NCI-H2107 (cell line): ENCODE data around the gene PHLPP1.
"Not testable (repeated sequence)": the region's sequence is repeated elsewhere in the genome, so short reads cannot be mapped to it uniquely, and the experiment has no call there.

Experiments
- DNase-seq: peaks from one replicate; lab custom pipeline; 2025; lab: John Stamatoyannopoulos, UW

The PHLPP1 gene

DNA sequence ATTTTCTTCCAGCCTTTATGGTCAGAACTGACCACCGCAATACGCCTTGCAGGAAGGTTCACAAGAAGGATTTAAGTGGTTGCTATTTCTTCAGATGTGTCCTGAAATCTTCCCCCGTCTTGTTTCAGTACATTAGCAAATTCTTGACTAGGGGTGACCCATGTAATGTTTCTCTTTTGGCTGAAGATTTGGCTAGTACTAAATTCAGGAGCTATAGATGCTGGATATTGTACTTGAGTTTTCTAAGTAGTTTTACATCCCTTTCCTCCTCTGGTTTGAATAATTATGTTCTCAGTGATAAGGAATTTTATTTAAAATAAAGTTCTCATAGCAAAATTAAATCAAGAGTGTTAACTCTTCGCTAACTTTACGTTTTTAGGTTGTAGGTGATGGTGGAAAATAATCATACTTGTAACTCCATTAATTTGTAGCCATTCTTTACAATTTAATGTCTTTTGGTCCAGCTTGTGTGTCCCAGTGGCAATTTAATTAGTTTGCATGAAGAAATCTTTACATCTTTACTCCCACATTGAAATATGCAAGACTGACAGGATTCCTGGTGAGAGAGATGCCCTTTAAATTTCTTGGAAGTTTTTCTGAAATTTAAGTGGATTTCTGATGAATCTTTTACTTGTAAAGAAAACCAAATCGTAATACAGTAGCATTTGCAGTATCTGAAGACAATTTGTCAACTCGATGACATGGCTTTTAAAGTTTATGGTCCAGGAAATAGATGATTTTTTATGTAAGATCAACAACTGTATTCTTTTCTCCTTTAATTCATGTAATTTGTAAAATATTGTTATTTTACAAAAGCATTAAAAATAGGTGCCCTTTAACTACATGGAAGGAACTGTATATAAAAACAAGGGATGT lies 2.8 kb downstream of the PHLPP1 start:
- DNase-seq, result no peak

- no peak for DNase-seq
Measured at GRCh38 chr18:62720048-62720447, 4.7 kb downstream of the PHLPP1 start.

DNA sequence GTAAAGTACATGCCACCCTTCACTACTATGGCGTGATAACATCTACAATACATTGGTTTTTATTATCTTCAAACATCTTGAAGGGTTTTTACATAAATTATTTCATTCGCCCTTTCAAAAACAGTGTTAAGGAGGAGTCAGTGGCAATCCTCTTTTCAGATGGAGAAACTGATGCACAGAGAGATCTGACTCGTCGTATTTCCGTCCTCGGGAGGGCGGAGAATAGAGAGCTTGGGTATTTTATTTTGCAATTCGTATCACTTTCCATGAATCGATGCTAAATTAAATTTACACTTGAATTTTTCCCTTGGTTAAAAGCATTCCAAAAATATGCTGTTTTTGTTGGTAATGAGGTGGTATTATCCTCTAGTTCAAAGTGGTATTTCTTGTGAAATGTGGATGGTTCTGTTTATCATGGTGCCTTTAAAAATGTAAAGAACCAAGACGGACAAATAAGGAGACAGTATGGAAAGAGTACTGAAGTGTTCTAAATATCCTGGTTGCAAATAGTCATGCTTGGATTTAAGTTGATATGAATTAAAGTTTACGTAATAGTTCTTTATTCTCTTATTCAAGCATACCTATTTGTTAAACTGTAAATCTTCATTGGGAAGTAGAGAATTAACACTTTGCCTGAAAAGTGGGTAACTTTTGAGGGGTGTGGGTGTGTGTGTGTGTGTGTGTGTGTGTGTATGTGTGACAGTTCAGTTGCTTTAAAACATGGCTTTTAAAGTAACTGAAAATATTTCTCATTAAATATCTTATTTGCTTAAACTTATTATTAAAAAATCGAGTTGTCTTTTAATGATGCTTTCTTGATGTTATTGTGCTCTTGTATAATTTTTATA lies 5.6 kb downstream of the PHLPP1 start:
- no peak for DNase-seq

GRCh38 chr18:62721839-62722795 lies 6.8 kb downstream of the PHLPP1 start:
- DNase-seq, result no peak

DNA sequence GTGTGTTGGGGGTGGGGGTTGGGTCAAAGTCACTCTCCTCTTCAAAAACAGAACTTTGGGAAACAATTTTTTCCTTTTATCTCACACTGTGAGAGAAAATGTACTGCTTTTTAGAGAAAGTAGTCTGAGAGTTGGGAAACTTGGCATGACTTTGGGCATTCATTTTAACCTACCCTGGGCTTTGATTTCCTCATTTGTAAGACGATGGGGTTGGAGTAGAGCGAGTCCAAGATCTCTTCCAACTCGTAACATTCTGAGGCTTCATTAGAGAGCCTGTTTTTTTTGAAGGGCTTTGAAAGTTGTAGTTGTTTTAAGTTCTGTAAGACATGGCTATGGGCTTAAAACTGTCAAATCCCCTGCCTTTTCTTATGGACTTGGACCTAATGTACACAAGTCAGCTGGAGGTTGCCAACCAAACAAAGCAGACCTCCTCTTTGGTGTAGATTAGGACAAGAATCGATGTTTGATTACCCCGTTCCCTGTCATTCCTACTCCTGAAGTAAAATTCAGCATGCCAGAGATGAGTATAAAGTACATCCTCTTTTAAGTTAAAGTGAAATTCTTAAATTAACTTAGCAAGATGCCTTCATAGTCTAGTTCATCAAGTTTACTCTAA lies 8.4 kb downstream of the PHLPP1 start:
- no peak for DNase-seq

GRCh38 chr18:62725896-62726295 lies 10.6 kb downstream of the PHLPP1 start:
- no peak for DNase-seq

GRCh38 chr18:62728254-62728653 lies 12.9 kb downstream of the PHLPP1 start:
- DNase-seq, result no peak

GRCh38 chr18:62729487-62730386 lies 14.4 kb downstream of the PHLPP1 start:
- no peak for DNase-seq

- DNase-seq, result no peak
Measured at GRCh38 chr18:62730941-62731340, 15.6 kb downstream of the PHLPP1 start.

- no peak for DNase-seq
Measured at GRCh38 chr18:62732617-62733016, 17.3 kb downstream of the PHLPP1 start.

DNA sequence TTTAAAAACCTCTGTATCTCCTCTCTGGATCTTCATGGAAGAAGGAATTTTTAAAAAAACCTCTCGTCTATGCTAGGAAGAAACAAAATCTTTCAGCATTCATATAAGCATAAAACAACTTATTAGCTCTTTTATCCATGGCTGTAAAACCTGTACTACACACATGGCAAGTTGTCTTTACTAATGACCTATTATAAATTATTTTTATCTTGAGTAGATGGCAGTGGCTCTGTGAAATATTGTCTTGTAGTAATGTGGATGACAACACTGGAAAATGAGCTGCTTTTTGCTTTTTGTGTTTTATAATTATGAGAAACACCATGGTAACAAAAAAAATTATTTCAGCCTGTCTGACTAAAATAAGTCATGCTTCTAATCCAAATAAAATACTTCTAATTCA lies 18.9 kb downstream of the PHLPP1 start:
- DNase-seq, result no peak

GRCh38 chr18:62735387-62735786 lies 20.0 kb downstream of the PHLPP1 start:
- no peak for DNase-seq

DNA sequence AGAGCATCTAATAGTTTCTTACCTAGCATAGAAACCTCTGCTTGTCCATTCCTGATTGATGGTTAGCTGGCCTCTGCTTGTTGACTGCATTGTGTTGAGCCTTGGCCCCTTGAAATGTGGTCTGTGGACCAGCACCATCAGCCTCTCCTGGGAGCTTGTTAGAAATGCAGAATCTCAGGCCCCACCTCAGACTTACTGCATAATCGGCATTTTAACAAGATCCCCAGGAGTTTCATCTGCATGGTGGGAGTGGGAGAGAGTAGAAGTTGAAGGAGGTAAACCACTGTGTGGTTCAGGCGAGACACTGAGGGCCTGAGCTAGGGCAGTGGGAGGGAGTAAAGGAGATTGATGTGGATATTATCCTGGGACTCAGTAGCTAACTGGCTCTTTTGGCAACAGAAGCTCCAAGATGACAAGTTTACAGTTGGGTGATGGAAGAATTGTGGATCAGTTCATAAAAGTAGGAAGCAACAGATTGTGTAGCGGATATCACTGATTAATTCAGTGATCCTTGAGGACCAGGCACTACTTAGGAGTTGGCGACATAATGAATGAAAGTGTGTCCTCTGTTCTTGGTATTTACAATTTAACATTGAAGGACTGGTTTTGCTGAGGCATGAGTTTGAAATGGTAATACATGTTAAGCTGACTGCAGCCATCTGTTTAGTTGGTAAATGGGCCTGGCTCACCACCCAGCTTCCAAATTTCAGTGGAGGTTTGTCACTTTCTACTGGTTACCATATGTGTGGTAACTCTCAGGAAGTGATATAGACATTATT lies 20.9 kb downstream of the PHLPP1 start:
- no peak for DNase-seq

DNA sequence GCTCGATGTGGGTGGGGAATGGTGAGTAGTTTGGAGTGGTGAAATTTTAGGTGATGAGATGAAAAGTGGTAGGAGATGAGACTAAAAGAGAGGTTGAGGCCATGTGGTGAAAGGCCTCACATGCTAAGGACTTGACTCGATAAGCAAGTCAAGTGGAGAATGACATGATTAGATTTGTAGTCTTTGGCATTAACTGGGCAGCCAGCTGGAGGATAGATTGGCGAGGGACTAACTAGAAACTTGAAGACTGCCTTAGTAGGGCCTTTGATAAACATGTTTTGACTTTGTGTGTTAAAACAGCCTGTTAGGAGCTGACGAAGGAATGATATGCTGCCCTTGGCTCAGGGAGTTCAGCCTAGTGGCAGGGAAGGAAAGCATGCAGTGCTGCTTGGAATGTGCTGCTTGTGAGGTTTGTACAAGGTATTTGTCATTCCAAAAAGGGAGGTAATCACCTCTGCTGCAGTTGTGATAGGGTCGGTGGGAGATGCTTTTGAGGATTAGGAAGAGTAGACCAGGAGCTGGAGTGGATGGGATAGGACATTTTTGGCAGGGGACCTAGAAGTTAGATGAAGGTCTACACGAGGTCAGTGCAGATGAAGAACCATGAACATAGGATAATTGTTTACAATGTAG lies 22.0 kb downstream of the PHLPP1 start:
- no peak for DNase-seq

GRCh38 chr18:62738639-62739038 lies 23.3 kb downstream of the PHLPP1 start:
- DNase-seq, result no peak

GRCh38 chr18:62739911-62740310 lies 24.6 kb downstream of the PHLPP1 start:
- no peak for DNase-seq

GRCh38 chr18:62740650-62741049 lies 25.3 kb downstream of the PHLPP1 start:
- DNase-seq, result not testable (repeated sequence)

DNA sequence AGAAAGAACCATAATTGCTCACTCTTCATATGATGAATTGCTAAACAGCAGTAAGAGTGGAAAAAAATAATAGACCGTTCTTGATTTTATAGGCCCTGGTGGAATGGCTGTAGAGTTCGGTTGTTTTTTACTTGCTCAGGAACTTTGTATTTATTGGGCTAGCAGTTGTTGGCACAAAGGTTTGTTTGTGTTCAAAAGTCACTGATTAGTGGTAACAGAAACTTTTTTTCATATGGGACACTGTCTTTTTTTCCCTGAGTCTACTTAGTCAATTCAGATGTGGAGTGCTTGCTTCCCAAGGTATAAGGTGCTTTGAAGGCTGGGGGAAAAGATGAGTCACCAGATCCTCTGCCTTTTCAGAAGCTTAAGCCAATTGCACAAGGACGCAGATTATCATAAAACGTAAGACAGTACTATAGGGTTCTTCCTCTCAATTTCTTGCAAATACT lies 25.8 kb downstream of the PHLPP1 start:
- DNase-seq, result no peak

GRCh38 chr18:62741584-62741983 lies 26.2 kb downstream of the PHLPP1 start:
- DNase-seq, result no peak
